T-helper 2 cell treated with Interferon-gamma antibody and Interleukin-4, amounts not matched to agents 5 μg/mL and 100 μg/mL, for 36 hours (primary cell): ENCODE results near the gene CYP39A1.

Experiments
- DNase-seq: peaks from one replicate; pipeline ENCODE4 v3.0.0; 2021; ENCODE audit warnings: low spot score
- H3K27ac Mint-ChIP-seq: one replicate; pipeline ENCODE4 v1.8.0; 2021; ENCODE audit warnings: mild to moderate bottlenecking, mixed read lengths
- H3K27me3 Mint-ChIP-seq: one replicate; pipeline ENCODE4 v1.8.0; 2021; ENCODE audit warnings: low read depth, mixed read lengths
- H3K36me3 Mint-ChIP-seq: one replicate; pipeline ENCODE4 v1.8.0; 2021; ENCODE audit warnings: low read depth, mixed read lengths
- H3K4me1 Mint-ChIP-seq: one replicate; pipeline ENCODE4 v1.8.0; 2021; ENCODE audit warnings: low read depth, mixed read lengths
- H3K4me3 Mint-ChIP-seq: one replicate; pipeline ENCODE4 v1.8.0; 2022; ENCODE audit warnings: mild to moderate bottlenecking, moderate library complexity, mixed read lengths
- H3K9me3 Mint-ChIP-seq: one replicate; pipeline ENCODE4 v1.8.0; 2021; ENCODE audit warnings: mixed read lengths

The CYP39A1 gene

DNA sequence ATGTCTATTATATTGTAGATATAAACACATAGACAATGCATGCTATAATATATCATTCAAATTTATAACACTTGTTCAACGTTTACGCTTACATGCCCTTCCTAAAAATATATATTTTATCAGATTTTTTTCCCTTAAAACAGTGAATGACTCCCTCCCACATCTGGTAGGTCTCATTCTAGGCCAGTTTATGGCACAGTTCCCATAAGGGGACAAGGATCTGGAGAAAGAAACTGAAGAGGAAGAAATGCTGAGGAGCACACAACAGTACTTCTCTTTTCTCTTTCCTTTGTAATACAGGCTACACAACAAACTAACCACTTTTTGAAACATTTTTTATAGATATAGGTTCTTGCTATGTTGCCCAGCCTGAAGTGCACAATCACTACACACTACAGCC lies 112.8 kb downstream of the CYP39A1 start:
- no peak overlapping the region for H3K27ac Mint-ChIP-seq
- DNase-seq = no peak
- no peaks in the 10 kb centered on the region for H3K36me3 Mint-ChIP-seq
- no peaks in the 10 kb centered on the region for H3K27me3 Mint-ChIP-seq
- no peaks in the 10 kb centered on the region for H3K9me3 Mint-ChIP-seq
- no peak overlapping the region for H3K4me3 Mint-ChIP-seq
- H3K4me1 Mint-ChIP-seq = no peaks in the 10 kb centered on the region

DNA sequence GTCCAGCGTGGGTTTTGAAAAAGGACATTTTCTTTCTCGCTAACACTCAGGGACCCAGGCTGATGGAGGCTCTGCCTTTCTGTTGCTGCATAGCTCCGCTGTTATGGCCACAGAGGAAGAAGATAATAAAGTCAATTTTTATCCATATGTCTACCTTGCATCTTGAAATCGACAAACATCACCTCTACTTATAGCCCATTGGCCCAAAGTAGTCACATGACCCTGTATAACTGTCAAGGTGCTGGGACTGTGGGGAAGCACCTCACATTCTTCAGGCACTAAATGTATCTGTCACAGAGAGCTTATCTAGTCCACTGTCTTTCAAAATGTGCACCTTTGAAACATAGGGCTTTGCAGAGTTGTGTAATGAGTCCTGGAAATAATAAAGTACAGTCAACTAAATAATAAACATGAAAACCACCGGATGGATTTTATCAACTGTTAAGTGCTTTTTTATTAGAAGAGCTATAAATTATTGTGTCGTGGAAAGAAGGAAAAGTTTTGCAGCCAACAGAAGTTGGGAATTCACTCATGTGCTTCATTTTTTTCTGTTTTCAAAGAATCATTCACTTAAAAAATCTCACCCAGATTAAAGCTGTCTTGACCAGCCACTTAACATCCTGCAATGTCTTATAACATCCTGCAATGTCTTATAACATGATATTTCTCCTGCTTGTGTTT lies 113.7 kb downstream of the CYP39A1 start:
- H3K27me3 Mint-ChIP-seq = no peaks in the 10 kb centered on the region
- DNase-seq = no peak
- no peak overlapping the region for H3K4me3 Mint-ChIP-seq
- H3K9me3 Mint-ChIP-seq = no peaks in the 10 kb centered on the region
- no peaks in the 10 kb centered on the region for H3K36me3 Mint-ChIP-seq
- H3K4me1 Mint-ChIP-seq = no peaks in the 10 kb centered on the region
- no peak overlapping the region for H3K27ac Mint-ChIP-seq

GRCh38 chr6:46530896-46531295 lies 121.7 kb downstream of the CYP39A1 start:
- Mint-ChIP-seq H3K27me3 (peaks cover 3% of the 10 kb centered on the region), H3K4me1 (no peaks in the 10 kb centered on the region), H3K9me3 (no peaks in the 10 kb centered on the region), H3K36me3 (no peaks in the 10 kb centered on the region), H3K4me3 (no peak overlapping the region), H3K27ac (no peak overlapping the region)
- no peak for DNase-seq

GRCh38 chr6:46528961-46529750 lies 123.5 kb downstream of the CYP39A1 start:
- peaks cover 7% of the 10 kb centered on the region for H3K27me3 Mint-ChIP-seq
- no peak overlapping the region for H3K4me3 Mint-ChIP-seq
- no peaks in the 10 kb centered on the region for H3K9me3 Mint-ChIP-seq
- no peaks in the 10 kb centered on the region for H3K4me1 Mint-ChIP-seq
- no peak overlapping the region for H3K27ac Mint-ChIP-seq
- DNase-seq = no peak
- no peaks in the 10 kb centered on the region for H3K36me3 Mint-ChIP-seq

- Mint-ChIP-seq H3K36me3 (no peaks in the 10 kb centered on the region), H3K27me3 (peaks cover 7% of the 10 kb centered on the region), H3K9me3 (no peaks in the 10 kb centered on the region), H3K27ac (no peak overlapping the region), H3K4me3 (no peak overlapping the region), H3K4me1 (no peaks in the 10 kb centered on the region)
- no peak for DNase-seq
Observed at GRCh38 chr6:46526607-46527006, 126.0 kb downstream of the CYP39A1 start.

DNA sequence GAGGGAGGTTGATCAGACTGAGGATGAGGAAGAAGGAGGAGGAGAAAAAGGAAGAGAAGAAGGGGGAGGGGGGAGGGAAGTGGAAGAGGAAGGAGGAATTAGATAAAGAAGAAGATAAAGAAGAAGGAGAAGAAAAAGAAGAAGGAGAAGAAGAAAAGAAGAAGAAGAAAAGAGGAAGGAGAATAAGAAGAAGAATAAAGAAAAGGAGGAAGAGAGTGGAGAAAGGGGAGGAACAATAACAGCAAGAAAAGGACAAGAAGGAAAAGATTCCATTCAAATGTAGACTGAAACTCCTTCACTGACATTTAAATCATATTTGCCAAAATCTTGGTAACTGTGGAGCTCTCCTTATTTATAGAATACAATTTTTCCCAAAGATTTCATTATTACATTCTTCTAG lies 127.0 kb downstream of the CYP39A1 start:
- Mint-ChIP-seq H3K9me3 (no peaks in the 10 kb centered on the region), H3K4me1 (no peaks in the 10 kb centered on the region), H3K27me3 (peaks cover 7% of the 10 kb centered on the region), H3K27ac (no peak overlapping the region), H3K4me3 (no peak overlapping the region), H3K36me3 (no peaks in the 10 kb centered on the region)
- no peak for DNase-seq

DNA sequence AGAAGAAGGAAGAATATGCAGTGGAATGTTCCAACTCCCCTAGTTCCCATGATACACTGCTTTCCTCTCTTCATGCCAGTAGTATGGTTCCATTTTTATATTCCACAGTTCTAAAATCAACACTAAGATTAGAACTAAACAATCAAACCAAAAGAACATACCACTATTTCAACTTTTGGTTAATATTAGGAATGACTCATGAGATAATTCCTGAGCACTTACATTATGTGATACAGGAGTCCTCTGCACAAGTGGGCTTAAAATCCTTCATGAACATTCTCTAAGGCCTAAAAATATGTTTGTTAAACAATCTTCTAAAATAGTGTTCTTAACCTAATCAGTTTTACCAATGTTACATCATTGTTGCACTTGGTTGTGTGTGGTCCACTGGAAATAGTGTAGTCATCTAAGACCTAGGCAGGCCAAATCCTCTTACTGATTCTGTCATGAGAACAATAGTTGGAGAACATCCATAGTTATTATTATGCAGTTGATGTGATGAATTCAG lies 131.1 kb downstream of the CYP39A1 start:
- no peak for DNase-seq
- H3K27me3 Mint-ChIP-seq = peaks cover 16% of the 10 kb centered on the region
- no peaks in the 10 kb centered on the region for H3K36me3 Mint-ChIP-seq

DNA sequence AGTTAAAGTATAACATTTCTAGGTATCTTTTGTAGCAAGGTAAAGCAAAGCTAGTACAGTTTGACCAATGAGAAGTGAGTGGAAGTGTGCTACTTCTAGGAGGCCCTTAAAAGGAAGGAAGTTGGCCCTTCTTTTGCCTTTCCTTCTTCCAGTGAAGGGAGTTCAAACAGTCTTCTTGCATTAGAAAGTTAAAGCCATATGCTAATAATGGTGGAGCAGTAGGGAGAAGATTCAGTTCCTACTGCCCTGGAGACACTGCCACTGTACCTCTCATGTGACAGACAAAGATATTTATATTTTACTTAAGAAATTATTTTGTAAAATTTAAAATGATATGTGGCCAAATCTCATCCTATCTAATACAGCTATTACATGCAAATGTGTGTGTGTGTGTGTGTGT lies 135.4 kb downstream of the CYP39A1 start:
- no peaks in the 10 kb centered on the region for H3K36me3 Mint-ChIP-seq
- no peak overlapping the region for H3K27ac Mint-ChIP-seq
- no peaks in the 10 kb centered on the region for H3K9me3 Mint-ChIP-seq
- no peak for DNase-seq
- no peaks in the 10 kb centered on the region for H3K4me1 Mint-ChIP-seq
- H3K27me3 Mint-ChIP-seq = peaks cover 12% of the 10 kb centered on the region
- no peak overlapping the region for H3K4me3 Mint-ChIP-seq

More for the DNA sequence above, 131.1 kb downstream of the CYP39A1 start:
- no peak overlapping the region for H3K4me3 Mint-ChIP-seq
- H3K27ac Mint-ChIP-seq = no peak overlapping the region
- H3K4me1 Mint-ChIP-seq = no peaks in the 10 kb centered on the region
- H3K9me3 Mint-ChIP-seq = no peaks in the 10 kb centered on the region

GRCh38 chr6:46513533-46513932 lies 139.1 kb downstream of the CYP39A1 start:
- Mint-ChIP-seq H3K36me3 (no peaks in the 10 kb centered on the region), H3K9me3 (no peaks in the 10 kb centered on the region), H3K4me1 (no peaks in the 10 kb centered on the region), H3K27me3 (peaks cover 13% of the 10 kb centered on the region), H3K27ac (no peak overlapping the region), H3K4me3 (no peak overlapping the region)
- DNase-seq = no peak

GRCh38 chr6:46511320-46511719 lies 141.3 kb downstream of the CYP39A1 start:
- no peak overlapping the region for H3K27ac Mint-ChIP-seq
- H3K36me3 Mint-ChIP-seq = no peaks in the 10 kb centered on the region
- peaks cover 5% of the 10 kb centered on the region for H3K27me3 Mint-ChIP-seq
- no peaks in the 10 kb centered on the region for H3K9me3 Mint-ChIP-seq
- no peak overlapping the region for H3K4me3 Mint-ChIP-seq
- DNase-seq = no peak
- H3K4me1 Mint-ChIP-seq = no peaks in the 10 kb centered on the region

DNA sequence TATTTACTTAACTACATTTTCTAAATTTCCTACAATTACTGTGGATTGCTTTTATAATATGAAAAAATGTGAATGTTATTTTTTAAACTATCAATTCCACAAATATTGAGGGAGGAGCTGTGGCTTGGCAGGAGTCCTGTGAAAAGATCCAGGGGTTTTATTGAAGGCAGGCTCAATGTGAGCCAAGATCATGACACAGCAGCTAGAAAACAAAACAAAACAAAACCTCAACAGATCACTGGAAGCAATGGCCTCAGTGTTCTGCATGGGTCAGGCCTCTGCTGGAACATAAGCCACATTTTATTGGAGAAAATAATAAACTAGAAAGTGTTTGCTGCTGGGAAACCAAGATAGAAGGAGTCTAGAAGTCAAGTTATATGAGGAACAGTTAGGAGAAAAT lies 142.0 kb downstream of the CYP39A1 start:
- Mint-ChIP-seq H3K4me1 (no peaks in the 10 kb centered on the region), H3K4me3 (no peak overlapping the region), H3K9me3 (no peaks in the 10 kb centered on the region), H3K27ac (no peak overlapping the region), H3K27me3 (peaks cover 3% of the 10 kb centered on the region), H3K36me3 (no peaks in the 10 kb centered on the region)
- DNase-seq = no peak

DNA sequence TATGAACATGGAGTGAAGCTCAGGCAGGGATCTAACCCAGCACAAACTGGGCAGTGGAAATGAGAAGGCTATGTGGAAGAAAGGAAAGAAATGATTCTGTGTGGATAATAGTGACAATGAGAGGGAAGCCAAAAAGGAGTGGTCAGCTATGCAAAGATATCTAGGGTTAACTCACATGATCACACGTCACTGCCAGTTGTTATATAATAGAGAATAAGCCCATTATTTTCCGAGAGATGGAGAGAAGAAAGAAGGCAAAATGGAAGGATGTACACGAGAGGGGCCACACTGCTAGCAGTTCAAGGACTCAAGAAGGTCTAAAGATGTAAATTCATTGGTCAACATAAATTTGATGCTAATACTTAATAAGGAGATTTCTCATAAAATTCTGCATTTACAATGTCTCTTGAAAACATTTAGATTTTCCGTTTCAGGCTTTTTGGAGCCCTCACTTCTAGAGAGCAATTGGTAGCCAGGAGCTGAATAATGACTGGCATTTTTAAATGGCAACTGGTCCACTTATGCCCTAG lies 142.6 kb downstream of the CYP39A1 start:
- no peaks in the 10 kb centered on the region for H3K36me3 Mint-ChIP-seq
- no peaks in the 10 kb centered on the region for H3K4me1 Mint-ChIP-seq
- H3K9me3 Mint-ChIP-seq = no peaks in the 10 kb centered on the region
- no peak overlapping the region for H3K4me3 Mint-ChIP-seq
- H3K27me3 Mint-ChIP-seq = peaks cover 8% of the 10 kb centered on the region
- H3K27ac Mint-ChIP-seq = no peak overlapping the region
- no peak for DNase-seq

DNA sequence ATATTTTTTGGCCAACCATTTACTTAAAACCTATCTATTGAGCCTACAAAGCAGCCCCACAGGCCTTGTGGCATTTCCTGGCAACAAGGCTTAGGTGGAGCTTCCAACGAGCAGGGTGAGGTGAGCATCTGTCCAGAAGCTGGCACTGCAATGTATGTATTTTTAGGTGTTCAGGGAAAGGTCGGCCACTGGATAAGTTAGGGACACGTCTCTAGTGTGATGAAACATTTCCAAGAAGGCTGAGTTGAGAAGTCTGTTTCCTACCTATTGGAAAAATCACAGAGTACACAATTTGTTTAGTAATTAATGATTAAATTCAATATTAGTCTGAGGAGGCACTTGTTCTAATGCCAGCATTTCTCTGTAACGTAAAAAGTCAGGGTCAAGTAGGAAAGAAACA lies 143.6 kb downstream of the CYP39A1 start:
- H3K36me3 Mint-ChIP-seq = no peaks in the 10 kb centered on the region
- H3K27me3 Mint-ChIP-seq = peaks cover 8% of the 10 kb centered on the region
- no peak overlapping the region for H3K4me3 Mint-ChIP-seq

GRCh38 chr6:46507426-46507825 lies 145.2 kb downstream of the CYP39A1 start:
- H3K27ac Mint-ChIP-seq = no peak overlapping the region
- no peak for DNase-seq
- peaks cover 8% of the 10 kb centered on the region for H3K27me3 Mint-ChIP-seq
- H3K36me3 Mint-ChIP-seq = no peaks in the 10 kb centered on the region
- no peaks in the 10 kb centered on the region for H3K9me3 Mint-ChIP-seq
- H3K4me3 Mint-ChIP-seq = no peak overlapping the region
- H3K4me1 Mint-ChIP-seq = no peaks in the 10 kb centered on the region

More for the DNA sequence above, 143.6 kb downstream of the CYP39A1 start:
- Mint-ChIP-seq H3K9me3 (no peaks in the 10 kb centered on the region), H3K27ac (no peak overlapping the region), H3K4me1 (no peaks in the 10 kb centered on the region)
- no peak for DNase-seq
